Measurements from ENCODE around the gene OPN3. TPM values are rescaled to one million over a fixed set of nuclear protein-coding genes. Genes with fewer than 3 reads are reported as not detected.

OPN3 gene
- total RNA-seq, 1 donor from 2014 or later: 32.1 TPM

DNA sequence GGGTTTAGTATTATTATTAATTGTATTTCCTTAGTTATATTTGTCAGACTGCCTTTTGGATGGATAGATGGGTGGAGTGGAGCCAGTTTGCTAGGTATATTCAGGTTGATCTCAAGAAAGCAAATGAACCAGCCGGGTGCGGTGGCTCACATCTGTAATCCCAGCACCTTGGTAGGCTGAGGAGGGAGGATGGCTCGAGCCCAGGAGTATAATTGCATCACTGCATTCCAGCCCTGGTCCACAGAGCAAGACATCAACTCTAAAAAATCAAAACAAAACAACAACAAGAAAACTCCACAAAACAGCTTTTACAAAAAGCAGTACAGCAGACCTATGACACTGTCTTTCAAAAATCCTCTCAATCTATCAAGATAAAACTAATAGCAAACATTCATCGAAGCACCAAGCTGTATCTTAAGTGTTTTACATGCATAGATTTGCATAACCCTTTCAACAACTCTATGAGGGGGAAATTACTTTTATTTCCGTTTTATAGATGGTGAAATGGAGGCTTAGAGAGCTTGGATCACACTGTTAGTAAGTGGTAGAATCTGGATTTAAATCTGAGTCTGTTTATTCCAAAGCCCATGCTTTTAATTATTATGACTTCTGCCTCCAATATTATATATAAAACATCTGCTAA lies 82.5 kb downstream of the OPN3 start:
- ChIA-PET CTCF (no interaction called here), POLR2A (interaction anchor here (0.6 kb wide), 1 partner anchor 30 kb away, joined by 3 read pairs; no protein-coding TSS in a partner anchor)
- intact Hi-C loops (cut with micrococcal nuclease): no loop called here
- Mint-ChIP-seq H3K36me3 (ENCODE audit: low read depth) (peaks cover 71% of the 10 kb centered on the region), H3K9me3 (no peaks in the 10 kb centered on the region), H3K27me3 (no peaks in the 10 kb centered on the region), H3K27ac (peak overlapping the region; percentile 53), H3K4me3 (no peak overlapping the region), H3K4me1 (peaks cover 27% of the 10 kb centered on the region)
- DNase-seq (no peak), ATAC-seq (ENCODE audit: low read depth) (no peak)
- TF ChIP-seq, protein P1, sequence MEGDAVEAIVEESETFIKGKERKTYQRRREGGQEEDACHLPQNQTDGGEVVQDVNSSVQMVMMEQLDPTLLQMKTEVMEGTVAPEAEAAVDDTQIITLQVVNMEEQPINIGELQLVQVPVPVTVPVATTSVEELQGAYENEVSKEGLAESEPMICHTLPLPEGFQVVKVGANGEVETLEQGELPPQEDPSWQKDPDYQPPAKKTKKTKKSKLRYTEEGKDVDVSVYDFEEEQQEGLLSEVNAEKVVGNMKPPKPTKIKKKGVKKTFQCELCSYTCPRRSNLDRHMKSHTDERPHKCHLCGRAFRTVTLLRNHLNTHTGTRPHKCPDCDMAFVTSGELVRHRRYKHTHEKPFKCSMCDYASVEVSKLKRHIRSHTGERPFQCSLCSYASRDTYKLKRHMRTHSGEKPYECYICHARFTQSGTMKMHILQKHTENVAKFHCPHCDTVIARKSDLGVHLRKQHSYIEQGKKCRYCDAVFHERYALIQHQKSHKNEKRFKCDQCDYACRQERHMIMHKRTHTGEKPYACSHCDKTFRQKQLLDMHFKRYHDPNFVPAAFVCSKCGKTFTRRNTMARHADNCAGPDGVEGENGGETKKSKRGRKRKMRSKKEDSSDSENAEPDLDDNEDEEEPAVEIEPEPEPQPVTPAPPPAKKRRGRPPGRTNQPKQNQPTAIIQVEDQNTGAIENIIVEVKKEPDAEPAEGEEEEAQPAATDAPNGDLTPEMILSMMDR (IDR thresholded peaks at IDR 0.05): no peak

GRCh38 chr1:241557031-241557430 lies 83.1 kb downstream of the OPN3 start:
- Mint-ChIP-seq H3K9me3 (no peaks in the 10 kb centered on the region), H3K27me3 (no peaks in the 10 kb centered on the region), H3K27ac (peak overlapping the region; percentile 53), H3K4me1 (peaks cover 33% of the 10 kb centered on the region), H3K4me3 (no peak overlapping the region), H3K36me3 (ENCODE audit: low read depth) (peaks cover 71% of the 10 kb centered on the region)
- TF ChIP-seq, protein P1 (IDR thresholded peaks at IDR 0.05): no peak
- CTCF ChIA-PET: no interaction called here
- POLR2A ChIA-PET: no interaction called here
- ATAC-seq (ENCODE audit: low read depth): no peak
- intact Hi-C loops (cut with micrococcal nuclease): no loop called here
- no peak for DNase-seq

- no peak overlapping the region for H3K4me3 Mint-ChIP-seq
- intact Hi-C loops (cut with micrococcal nuclease): no loop called here
- DNase-seq (no peak), ATAC-seq (ENCODE audit: low read depth) (no peak)
- POLR2A ChIA-PET: interaction anchor here (0.6 to 2.8 kb wide), 3 partner anchors 23 to 40 kb away, joined by 5 to 10 read pairs (median 8); partner anchors contain the start of gene KMO
- H3K27ac Mint-ChIP-seq: no peak overlapping the region
- no peaks in the 10 kb centered on the region for H3K9me3 Mint-ChIP-seq
- CTCF ChIA-PET: no interaction called here
- H3K4me1 Mint-ChIP-seq: peaks cover 48% of the 10 kb centered on the region
- TF ChIP-seq, protein P1 (IDR thresholded peaks at IDR 0.05): no peak
- H3K27me3 Mint-ChIP-seq: peaks cover 2% of the 10 kb centered on the region
- H3K36me3 Mint-ChIP-seq (ENCODE audit: low read depth): peaks cover 70% of the 10 kb centered on the region
Measured at GRCh38 chr1:241555526-241555925, 84.6 kb downstream of the OPN3 start.

DNA sequence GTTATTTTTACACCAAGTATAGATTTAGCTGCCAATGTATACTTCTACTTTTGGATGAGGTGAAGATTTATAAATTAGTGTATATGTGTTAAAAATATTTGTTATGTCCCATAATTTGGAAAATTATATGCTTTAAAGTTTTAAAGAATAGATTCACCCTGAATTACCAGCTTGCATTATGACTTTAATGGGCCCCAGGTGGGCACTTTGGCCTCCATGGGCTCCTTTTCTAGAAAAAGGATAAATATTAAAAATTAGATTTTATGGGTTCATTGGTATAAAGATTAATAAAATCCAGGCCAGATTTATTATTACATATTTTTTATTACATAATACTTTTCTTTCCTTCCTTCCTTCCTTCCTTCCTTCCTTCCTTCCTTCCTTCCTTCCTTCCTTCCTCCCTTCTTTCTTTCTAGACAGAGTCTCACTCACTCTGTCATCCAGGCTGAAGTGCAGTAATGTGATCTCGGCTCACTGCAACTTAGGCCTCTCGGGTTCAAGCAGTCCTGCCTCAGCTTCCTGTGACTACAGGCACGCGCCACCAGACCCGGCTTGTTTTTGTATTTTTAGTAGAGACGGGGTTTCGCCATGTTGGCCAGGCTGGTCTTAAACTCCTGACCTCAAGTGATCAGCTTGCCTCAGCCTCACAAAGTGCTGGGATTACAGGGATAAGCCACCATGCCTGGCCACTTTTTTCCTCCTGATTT lies 86.1 kb downstream of the OPN3 start:
- ATAC-seq (ENCODE audit: low read depth): no peak
- H3K4me3 Mint-ChIP-seq: peak overlapping the region; percentile 24

More for the DNA sequence above, 86.1 kb downstream of the OPN3 start:
- no peak for DNase-seq
- Mint-ChIP-seq H3K9me3 (no peaks in the 10 kb centered on the region), H3K4me1 (peaks cover 60% of the 10 kb centered on the region), H3K36me3 (ENCODE audit: low read depth) (peaks cover 69% of the 10 kb centered on the region), H3K27me3 (peaks cover 2% of the 10 kb centered on the region), H3K27ac (peak overlapping the region; percentile 56)
- TF ChIP-seq, protein P1 (IDR thresholded peaks at IDR 0.05): no peak
- intact Hi-C loops (cut with micrococcal nuclease): no loop called here
- POLR2A ChIA-PET: interaction anchor here (0.6 to 2.9 kb wide), 7 partner anchors 9 to 84 kb away, joined by 3 to 10 read pairs (median 4); partner anchors contain the start of gene KMO
- CTCF ChIA-PET: interaction anchor here (1.0 to 1.1 kb wide), 2 partner anchors 20 to 22 kb away, joined by 4 read pairs; partner anchors contain the start of gene KMO
